Esophagus squamous epithelium (tissue), 5 donors: ENCODE data around the gene ESPNL. TPM values are rescaled to one million over a fixed set of nuclear protein-coding genes. Genes with fewer than 3 reads are reported as not detected.
A peak's percentile ranks its signal among the peaks of the same experiment; 100 is the strongest.

Source experiments
- DNase-seq: peaks from one replicate; lab custom pipeline; 2025; lab: John Stamatoyannopoulos, UW
- H3K27ac ChIP-seq, 4 donors: fragments of 200-600 bp; sonication (generic); one replicate each; pipeline ENCODE4 v1.5.1; 2016 to 2019; ENCODE audit warnings: mild to moderate bottlenecking in 1 of 4
- H3K27me3 ChIP-seq, 4 donors: fragments of 200-600 bp; sonication (generic); 1 replicate in 3 of 4; 2 replicates in 1 of 4; pipeline versions ENCODE4 v1.5.1 to v1.6.0; 2017 to 2021; ENCODE audit warnings: antibody characterized with exemption in 1 of 4
- H3K36me3 ChIP-seq, 3 donors: fragments of 200-600 bp; sonication (generic); one replicate each; pipeline ENCODE4 v1.5.1; 2016 to 2019
- H3K4me1 ChIP-seq, 3 donors: fragments of 200-600 bp; sonication (generic); one replicate each; pipeline ENCODE4 v1.5.1; 2017 to 2019
- H3K4me3 ChIP-seq, 4 donors: fragments of 200-600 bp; sonication (generic); 1 replicate in 3 of 4; 2 replicates in 1 of 4; pipeline ENCODE4 v1.5.1; 2016 to 2019; ENCODE audit warnings: mild to moderate bottlenecking in 2 of 4, moderate library complexity in 1 of 4
- H3K9me3 ChIP-seq, 3 donors: fragments of 200-600 bp; sonication (generic); one replicate each; pipeline ENCODE4 v1.5.1; 2016 to 2019
- POLR2A ChIP-seq, 4 donors: fragments of 450-650 bp; IDR thresholded peaks; one replicate each; pipeline ENCODE4 v1.6.1; 2017; ENCODE audit warnings: antibody characterized with exemption in 4 of 4, mild to moderate bottlenecking in 4 of 4, moderate library complexity in 3 of 4
- WGBS, 2 donors: methylation state at CpG; one replicate each; pipeline ENCODE4 v1.1.5; 2018; 5-methylcytosine and 5-hydroxymethylcytosine counted together
- intact Hi-C: fragments of 100-400 bp; cut with DNase I; formaldehyde crosslinking; loops from one replicate; pipeline ENCODE4 v1.15.0; 2022
- total RNA-seq, 4 donors: library from RNA; depleted of rRNA; stranded (reverse); fragments of >200 nt; gene quantifications; one replicate each; pipeline ENCODE4 v1.1.0, GENCODE V29; 2016
- TF ChIP-seq, protein P1 (sequence below), 6 experiments: fragments of 450-650 bp in 4 of 6; fragments of 200-600 bp in 2 of 6; sonication (generic) in 2 of 6; IDR thresholded peaks; one replicate each; pipeline ENCODE4 v1.5.1; 2016 to 2019; ENCODE audit warnings: antibody characterized with exemption in 6 of 6, mild to moderate bottlenecking in 4 of 6, moderate library complexity in 4 of 6
- donor health status: DM: yes; HTN: yes; CAD: no.

ESPNL gene
- total RNA-seq, 4 donors from 2014 or later: 0.04 to 1.3 (median 0.88) TPM; not detected in 1

- Histone ChIP-seq H3K4me1 (peaks cover 0 to 7% (median 0%) of the 10 kb centered on the region in 3 donors), H3K27ac (no peak overlapping the region), H3K27me3 (peaks cover 0 to 7% (median 0%) of the 10 kb centered on the region in 4 donors), H3K36me3 (no peaks in the 10 kb centered on the region), H3K4me3 (no peak overlapping the region), H3K9me3 (no peaks in the 10 kb centered on the region)
- intact Hi-C loops: no loop called here
- TF ChIP-seq, protein P1, sequence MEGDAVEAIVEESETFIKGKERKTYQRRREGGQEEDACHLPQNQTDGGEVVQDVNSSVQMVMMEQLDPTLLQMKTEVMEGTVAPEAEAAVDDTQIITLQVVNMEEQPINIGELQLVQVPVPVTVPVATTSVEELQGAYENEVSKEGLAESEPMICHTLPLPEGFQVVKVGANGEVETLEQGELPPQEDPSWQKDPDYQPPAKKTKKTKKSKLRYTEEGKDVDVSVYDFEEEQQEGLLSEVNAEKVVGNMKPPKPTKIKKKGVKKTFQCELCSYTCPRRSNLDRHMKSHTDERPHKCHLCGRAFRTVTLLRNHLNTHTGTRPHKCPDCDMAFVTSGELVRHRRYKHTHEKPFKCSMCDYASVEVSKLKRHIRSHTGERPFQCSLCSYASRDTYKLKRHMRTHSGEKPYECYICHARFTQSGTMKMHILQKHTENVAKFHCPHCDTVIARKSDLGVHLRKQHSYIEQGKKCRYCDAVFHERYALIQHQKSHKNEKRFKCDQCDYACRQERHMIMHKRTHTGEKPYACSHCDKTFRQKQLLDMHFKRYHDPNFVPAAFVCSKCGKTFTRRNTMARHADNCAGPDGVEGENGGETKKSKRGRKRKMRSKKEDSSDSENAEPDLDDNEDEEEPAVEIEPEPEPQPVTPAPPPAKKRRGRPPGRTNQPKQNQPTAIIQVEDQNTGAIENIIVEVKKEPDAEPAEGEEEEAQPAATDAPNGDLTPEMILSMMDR (IDR thresholded peaks at IDR 0.05): no peak
- TF ChIP-seq POLR2A (IDR thresholded peaks at IDR 0.05): no peak
- WGBS, 2 donors: 80 to 85% methylated on average over 9 to 18 of the region's 28 CpGs
- no peak for DNase-seq
Observed at GRCh38 chr2:238105506-238106338, 5.6 kb downstream of the ESPNL start.

GRCh38 chr2:238106339-238106697 is 6.2 kb downstream of the ESPNL start:
- intact Hi-C loops: no loop called here
- Histone ChIP-seq H3K36me3 (no peaks in the 10 kb centered on the region), H3K4me1 (peaks cover 0 to 7% (median 0%) of the 10 kb centered on the region in 3 donors), H3K4me3 (no peak overlapping the region), H3K27me3 (peaks cover 0 to 7% (median 0%) of the 10 kb centered on the region in 4 donors), H3K9me3 (no peaks in the 10 kb centered on the region), H3K27ac (no peak overlapping the region)
- no peak for TF ChIP-seq POLR2A (IDR thresholded peaks at IDR 0.05)
- TF ChIP-seq, protein P1 (IDR thresholded peaks at IDR 0.05): no peak
- 60 to 62% methylated on average over 2 to 8 of the region's 13 CpGs for WGBS, 2 donors
- DNase-seq: no peak

DNA sequence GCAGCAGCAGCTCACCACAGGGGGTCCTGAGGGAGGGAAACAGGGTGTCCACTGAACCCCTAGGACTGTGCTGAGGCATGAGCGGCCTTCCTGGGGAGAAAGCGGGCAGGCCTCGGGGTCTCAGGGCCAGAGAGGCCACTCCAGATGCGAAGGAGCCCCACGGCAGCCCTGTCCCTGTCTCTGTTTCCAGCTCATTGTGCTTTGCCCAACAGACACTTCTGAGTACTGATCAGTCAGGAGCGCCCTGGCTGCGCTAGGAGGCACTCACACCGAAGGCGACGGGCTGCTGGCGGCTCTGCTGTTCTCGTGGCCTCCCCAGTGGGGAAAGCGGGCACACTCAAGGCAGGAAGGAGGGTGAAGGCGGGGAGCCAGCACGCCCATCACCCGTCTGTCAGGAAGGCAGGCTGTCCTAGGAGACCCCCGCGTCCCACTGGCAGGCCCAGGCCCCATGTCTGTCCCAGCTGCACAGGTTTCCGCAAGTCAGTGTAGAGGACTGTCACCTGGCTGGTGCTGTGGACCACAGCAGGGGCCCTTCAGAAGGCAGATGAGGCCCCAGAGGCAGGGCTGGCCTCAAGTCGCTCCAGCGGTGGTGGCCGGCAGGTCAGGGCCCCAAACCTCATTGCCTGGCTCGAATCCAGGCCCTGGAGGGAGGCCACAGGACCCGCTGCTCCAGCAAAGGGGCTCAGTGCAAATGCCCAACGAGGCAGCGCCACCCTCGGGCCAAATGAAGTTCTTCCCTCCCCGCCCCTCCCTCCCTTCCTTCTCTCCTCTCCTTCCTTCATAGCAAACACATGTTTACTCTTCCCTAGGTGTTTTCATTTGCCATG is 6.8 kb downstream of the ESPNL start:
- Histone ChIP-seq H3K4me1 (peaks cover 0 to 7% (median 0%) of the 10 kb centered on the region in 3 donors), H3K27me3 (peaks cover 0 to 7% (median 0%) of the 10 kb centered on the region in 4 donors), H3K36me3 (no peaks in the 10 kb centered on the region), H3K9me3 (no peaks in the 10 kb centered on the region), H3K4me3 (peak overlapping the region in 2 of 4 donors; percentile 9 to 45), H3K27ac (no peak overlapping the region)
- WGBS, 2 donors: 13 to 34% methylated on average over 3 to 7 of the region's 28 CpGs
- intact Hi-C loops: no loop called here
- TF ChIP-seq, protein P1 (IDR thresholded peaks at IDR 0.05): peak in 2 of 6 experiments; percentile 10 to 12
- no peak for TF ChIP-seq POLR2A (IDR thresholded peaks at IDR 0.05)
- DNase-seq: no peak

DNA sequence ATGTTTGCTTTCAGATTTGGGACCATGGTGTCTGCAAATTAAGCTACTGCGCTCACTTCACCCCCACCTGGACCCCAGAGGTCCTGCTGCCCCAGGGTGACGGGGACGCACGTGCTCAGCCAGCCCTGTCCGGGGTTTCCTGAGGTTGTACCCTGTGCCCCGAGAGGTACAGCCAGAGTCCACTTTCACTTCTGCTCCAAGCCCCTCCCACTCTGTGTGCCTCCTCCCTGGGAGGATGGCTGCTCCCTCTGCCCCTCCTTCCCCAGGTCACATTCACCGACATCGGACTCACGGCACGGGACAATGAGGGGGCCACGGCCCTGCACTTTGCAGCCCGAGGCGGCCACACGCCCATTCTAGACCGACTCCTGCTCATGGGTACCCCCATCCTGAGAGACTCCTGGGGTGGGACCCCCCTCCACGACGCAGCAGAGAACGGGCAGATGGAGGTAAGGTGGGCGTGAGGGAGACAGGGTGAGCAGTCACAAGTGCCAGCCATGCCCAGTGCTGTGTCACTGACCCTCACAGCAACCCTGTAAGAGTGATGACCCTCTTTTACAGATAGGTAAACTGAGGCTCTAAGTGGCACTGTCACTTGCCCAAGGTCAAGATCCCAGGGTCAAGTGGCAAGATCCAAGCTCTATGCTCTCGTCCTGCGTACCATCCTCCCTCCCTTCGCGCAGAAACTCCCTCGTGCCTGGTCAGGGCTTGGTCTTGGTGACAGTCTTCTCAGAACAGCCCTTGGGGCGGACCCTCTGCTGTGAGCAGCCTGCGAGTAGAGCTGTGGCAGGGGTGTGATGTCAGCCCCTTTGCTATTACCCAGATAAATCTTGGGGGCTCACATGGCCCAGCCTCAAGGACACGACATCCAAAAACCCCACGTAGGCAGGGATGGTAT is 7.6 kb downstream of the ESPNL start:
- no peak overlapping the region for H3K27ac ChIP-seq
- no peak for DNase-seq
- TF ChIP-seq POLR2A (IDR thresholded peaks at IDR 0.05): no peak
- TF ChIP-seq, protein P1 (IDR thresholded peaks at IDR 0.05): no peak
- H3K36me3 ChIP-seq: no peaks in the 10 kb centered on the region
- peaks cover 0 to 7% (median 0%) of the 10 kb centered on the region in 3 donors for H3K4me1 ChIP-seq
- H3K27me3 ChIP-seq: peaks cover 0 to 7% (median 0%) of the 10 kb centered on the region in 4 donors
- intact Hi-C loops: no loop called here
- peaks cover 0 to 6% (median 4%) of the 10 kb centered on the region in 3 donors for H3K9me3 ChIP-seq
- WGBS, 2 donors: 88 to 94% methylated on average over 13 to 18 of the region's 28 CpGs
- H3K4me3 ChIP-seq: peak overlapping the region in 2 of 4 donors; percentile 9 to 45
